Erythroblast (primary cell): ENCODE measurements around the gene CIAO1.

Experiments
- GATA1 ChIP-seq: IDR thresholded peaks from 2 replicates; pipeline ENCODE4 v1.6.1; 2011; ENCODE audit warnings: low read depth, mild to moderate bottlenecking, control low read depth, low read length, moderate library complexity
- POLR2A ChIP-seq: IDR thresholded peaks from 2 replicates; pipeline ENCODE4 v1.6.1; 2011; ENCODE audit warnings: mild to moderate bottlenecking, low read length

- no peak for TF ChIP-seq POLR2A
- TF ChIP-seq GATA1: no peak
Observed at GRCh38 chr2:96296925-96297324, 30.9 kb downstream of the CIAO1 start.
